Tibial artery (tissue), 4 donors: Measurements from ENCODE around the gene ATP9B.

Experiments used
- DNase-seq, 2 donors: peaks; one replicate each; pipeline ENCODE4 v3.0.0-alpha.2; 2019
- H3K27ac ChIP-seq, 2 donors: fragments of 200-600 bp; sonication (generic) in 1 of 2; 1 replicate in 1 of 2; 2 replicates in 1 of 2; pipeline ENCODE4 v1.5.1; 2018 to 2019; ENCODE audit warnings: mild to moderate bottlenecking in 1 of 2
- H3K27me3 ChIP-seq, 2 donors: fragments of 200-600 bp; sonication (generic) in 1 of 2; one replicate each; pipeline versions ENCODE4 v1.5.1 to v1.6.0; 2016 to 2019
- H3K36me3 ChIP-seq, 3 donors: fragments of 200-600 bp; sonication (generic) in 2 of 3; one replicate each; pipeline ENCODE4 v1.5.1; 2016 to 2019; ENCODE audit warnings: mild to moderate bottlenecking in 2 of 3
- H3K4me1 ChIP-seq, 4 donors: fragments of 200-600 bp; sonication (generic) in 2 of 4; 1 replicate in 3 of 4; 2 replicates in 1 of 4; pipeline ENCODE4 v1.5.1; 2016 to 2019
- H3K4me3 ChIP-seq, 2 donors: fragments of 200-600 bp; sonication (generic) in 1 of 2; 1 replicate in 1 of 2; 2 replicates in 1 of 2; pipeline ENCODE4 v1.5.1; 2018 to 2019; ENCODE audit warnings: mild to moderate bottlenecking in 2 of 2
- H3K9me3 ChIP-seq, 3 donors: fragments of 200-600 bp; sonication (generic) in 1 of 3; one replicate each; pipeline ENCODE4 v1.5.1; 2016 to 2019
- intact Hi-C: fragments of 100-400 bp; cut with DNase I; formaldehyde crosslinking; loops from one replicate; pipeline ENCODE4 v1.15.0; 2023; ENCODE audit warnings: low total_unique reads
- TF ChIP-seq, protein P1 (sequence below), 2 experiments: fragments of 200-600 bp in 1 of 2; fragments of 450-650 bp in 1 of 2; IDR thresholded peaks; one replicate each; pipeline ENCODE4 v1.5.1; 2017 to 2019; ENCODE audit warnings: antibody characterized with exemption in 2 of 2, mild to moderate bottlenecking in 1 of 2, moderate library complexity in 1 of 2

The ATP9B gene

DNA sequence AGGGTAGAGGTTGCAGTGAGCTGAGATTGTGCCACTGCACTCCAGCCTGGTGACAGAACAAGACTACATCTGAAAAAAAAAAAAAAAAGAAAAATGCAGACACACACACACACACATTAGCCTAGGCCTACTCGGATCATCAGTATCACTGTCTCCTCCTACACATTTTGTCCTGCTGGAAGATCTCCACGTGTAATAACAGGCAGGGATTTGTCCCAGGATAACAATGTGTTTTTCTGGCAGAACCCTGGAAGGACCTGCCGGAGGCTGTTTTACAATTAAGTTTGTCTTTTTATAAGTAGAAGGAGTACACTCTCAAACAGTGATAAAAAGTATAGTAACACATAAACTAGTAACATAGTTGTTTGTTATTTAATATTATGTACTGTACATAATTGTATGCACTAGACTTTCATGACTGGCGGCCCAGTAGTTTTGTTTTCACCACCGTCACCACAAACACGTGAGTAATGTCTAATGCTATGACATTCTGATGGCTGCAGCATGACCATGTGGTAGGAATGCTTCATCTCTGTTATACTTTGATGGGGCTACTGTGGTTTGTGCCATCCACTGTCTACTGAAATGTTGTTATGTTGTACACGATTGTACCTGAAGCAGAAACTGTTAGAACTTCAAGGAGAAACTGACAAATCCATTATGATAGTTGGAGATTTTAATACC lies 130.6 kb downstream of the ATP9B start:
- Histone ChIP-seq H3K4me3 (no peak overlapping the region), H3K27me3 (no peaks in the 10 kb centered on the region), H3K4me1 (no peaks in the 10 kb centered on the region), H3K9me3 (no peaks in the 10 kb centered on the region), H3K36me3 (peaks cover 6 to 14% (median 7%) of the 10 kb centered on the region in 3 donors), H3K27ac (no peak overlapping the region)
- TF ChIP-seq, protein P1, sequence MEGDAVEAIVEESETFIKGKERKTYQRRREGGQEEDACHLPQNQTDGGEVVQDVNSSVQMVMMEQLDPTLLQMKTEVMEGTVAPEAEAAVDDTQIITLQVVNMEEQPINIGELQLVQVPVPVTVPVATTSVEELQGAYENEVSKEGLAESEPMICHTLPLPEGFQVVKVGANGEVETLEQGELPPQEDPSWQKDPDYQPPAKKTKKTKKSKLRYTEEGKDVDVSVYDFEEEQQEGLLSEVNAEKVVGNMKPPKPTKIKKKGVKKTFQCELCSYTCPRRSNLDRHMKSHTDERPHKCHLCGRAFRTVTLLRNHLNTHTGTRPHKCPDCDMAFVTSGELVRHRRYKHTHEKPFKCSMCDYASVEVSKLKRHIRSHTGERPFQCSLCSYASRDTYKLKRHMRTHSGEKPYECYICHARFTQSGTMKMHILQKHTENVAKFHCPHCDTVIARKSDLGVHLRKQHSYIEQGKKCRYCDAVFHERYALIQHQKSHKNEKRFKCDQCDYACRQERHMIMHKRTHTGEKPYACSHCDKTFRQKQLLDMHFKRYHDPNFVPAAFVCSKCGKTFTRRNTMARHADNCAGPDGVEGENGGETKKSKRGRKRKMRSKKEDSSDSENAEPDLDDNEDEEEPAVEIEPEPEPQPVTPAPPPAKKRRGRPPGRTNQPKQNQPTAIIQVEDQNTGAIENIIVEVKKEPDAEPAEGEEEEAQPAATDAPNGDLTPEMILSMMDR (IDR thresholded peaks at IDR 0.05) = no peak
- DNase-seq = no peak
- intact Hi-C loops = no loop called here

DNA sequence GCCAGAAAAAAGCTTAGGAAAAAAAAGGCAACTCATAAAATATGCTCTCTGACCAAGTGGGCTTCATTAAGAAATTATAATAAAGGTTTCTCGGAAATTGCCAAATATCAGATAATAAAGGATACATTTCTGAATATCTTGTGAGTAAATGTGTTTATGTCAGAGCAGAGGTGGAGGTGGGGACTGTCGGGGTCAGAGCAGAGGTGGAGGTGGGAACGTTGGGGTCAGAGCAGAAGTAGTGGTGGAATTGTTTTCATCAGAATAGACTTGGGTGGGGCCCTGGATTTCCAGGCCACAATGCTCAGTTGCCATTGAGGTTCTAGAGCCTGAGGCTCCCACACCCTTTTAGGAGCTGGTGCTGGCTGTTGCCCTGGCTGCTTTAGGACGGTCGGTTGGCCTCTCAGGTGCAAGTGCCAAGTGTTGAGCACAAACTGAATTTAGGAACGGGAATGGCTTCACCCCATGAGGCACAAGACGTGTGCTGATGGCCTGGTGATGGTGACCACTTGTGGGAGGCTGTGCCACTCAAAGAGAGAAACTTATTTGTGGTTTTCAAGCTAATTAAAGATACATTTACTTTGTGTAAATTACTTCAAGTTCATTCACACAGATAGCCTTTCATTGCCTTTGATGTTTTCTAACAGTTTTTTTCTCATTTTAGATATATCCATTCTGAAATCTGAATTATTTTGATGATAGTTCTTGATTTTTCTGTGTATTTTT lies 131.5 kb downstream of the ATP9B start:
- intact Hi-C loops = no loop called here
- DNase-seq = peak in 1 of 2 donors; percentile 63
- no peaks in the 10 kb centered on the region for H3K4me1 ChIP-seq

DNA sequence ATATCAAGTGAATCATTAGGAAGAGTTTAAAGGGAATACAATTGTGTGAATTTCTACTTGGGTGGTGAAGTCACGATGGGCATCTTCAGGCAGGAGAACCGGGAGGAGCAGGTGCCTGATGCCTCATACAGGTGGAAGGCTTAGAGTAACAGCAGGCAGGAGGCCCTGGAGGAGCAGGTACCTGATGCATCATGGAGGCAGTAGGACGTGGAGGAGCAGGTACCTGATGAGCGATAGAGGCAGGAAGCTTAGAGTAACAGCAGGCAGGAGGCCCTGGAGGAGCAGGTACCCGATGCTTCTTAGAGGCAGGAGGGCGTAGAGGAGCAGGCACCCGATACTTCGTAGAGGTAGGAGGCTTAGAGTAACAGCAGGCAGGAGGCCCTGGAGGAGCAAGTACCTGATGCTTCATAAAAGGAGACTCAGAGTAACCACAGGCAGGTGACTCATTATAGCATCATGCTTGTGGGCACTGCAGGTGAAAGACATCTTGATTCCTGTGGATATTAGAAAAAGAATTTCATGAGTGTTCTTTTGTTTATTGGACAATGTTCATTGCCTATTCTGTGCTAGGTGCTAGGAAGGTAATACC lies 133.9 kb downstream of the ATP9B start:
- TF ChIP-seq, protein P1 (IDR thresholded peaks at IDR 0.05) = no peak
- H3K27me3 ChIP-seq = no peaks in the 10 kb centered on the region
- peaks cover 8 to 15% (median 14%) of the 10 kb centered on the region in 3 donors for H3K36me3 ChIP-seq
- no peak overlapping the region for H3K27ac ChIP-seq
- H3K4me3 ChIP-seq = no peak overlapping the region
- intact Hi-C loops = no loop called here
- no peak for DNase-seq
- no peaks in the 10 kb centered on the region for H3K4me1 ChIP-seq
- H3K9me3 ChIP-seq = no peaks in the 10 kb centered on the region

More for the DNA sequence above, 131.5 kb downstream of the ATP9B start:
- H3K9me3 ChIP-seq = no peaks in the 10 kb centered on the region
- no peaks in the 10 kb centered on the region for H3K27me3 ChIP-seq
- peaks cover 0 to 8% (median 6%) of the 10 kb centered on the region in 3 donors for H3K36me3 ChIP-seq
- no peak overlapping the region for H3K27ac ChIP-seq
- TF ChIP-seq, protein P1 (IDR thresholded peaks at IDR 0.05) = no peak
- no peak overlapping the region for H3K4me3 ChIP-seq

DNA sequence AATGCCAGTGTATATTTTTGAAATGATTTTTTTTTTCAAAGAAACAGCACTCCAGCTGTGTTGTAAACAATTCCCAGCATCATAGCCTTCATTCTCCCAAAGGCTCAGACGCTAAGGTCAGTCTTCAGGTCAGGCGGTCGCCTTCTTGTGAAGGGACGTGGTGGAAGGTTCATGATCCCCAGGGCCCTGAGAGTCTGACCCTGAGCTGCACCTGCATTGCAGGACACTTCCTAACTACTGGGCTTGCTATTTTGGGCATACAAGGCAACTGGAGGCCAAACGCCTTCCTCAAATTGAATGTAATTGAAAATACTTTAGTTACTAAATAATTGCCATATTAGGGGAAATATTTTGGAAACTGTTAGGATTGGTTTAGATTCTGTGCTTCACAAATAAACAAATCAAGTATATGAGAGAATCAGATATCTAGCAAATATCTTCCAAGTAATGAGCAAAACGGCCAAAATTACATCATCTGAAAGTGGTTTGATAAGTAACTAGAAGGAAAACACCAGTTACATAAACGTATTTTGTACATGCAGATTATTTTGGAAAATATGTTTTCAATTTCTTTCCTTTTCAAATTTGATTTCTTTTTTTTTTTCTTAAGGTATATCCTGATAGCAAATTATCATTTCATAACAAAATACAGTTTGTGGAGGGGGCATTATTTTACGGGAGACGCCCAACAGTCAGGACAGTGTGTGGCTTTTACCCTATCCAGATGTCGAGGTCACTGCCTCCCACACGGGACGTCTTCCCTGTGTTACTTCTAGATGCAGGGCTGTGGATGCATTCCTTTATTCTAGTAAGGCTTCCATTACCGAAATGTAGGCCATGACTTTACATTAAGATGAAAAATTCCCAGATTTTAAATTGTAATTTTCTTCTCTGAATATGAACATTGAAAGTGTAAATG lies 136.0 kb downstream of the ATP9B start:
- intact Hi-C loops = no loop called here
- DNase-seq = no peak
- Histone ChIP-seq H3K9me3 (no peaks in the 10 kb centered on the region), H3K27me3 (no peaks in the 10 kb centered on the region), H3K36me3 (peaks cover 8 to 28% (median 17%) of the 10 kb centered on the region in 3 donors), H3K4me3 (no peak overlapping the region), H3K27ac (no peak overlapping the region), H3K4me1 (no peaks in the 10 kb centered on the region)
- TF ChIP-seq, protein P1 (IDR thresholded peaks at IDR 0.05) = no peak

DNA sequence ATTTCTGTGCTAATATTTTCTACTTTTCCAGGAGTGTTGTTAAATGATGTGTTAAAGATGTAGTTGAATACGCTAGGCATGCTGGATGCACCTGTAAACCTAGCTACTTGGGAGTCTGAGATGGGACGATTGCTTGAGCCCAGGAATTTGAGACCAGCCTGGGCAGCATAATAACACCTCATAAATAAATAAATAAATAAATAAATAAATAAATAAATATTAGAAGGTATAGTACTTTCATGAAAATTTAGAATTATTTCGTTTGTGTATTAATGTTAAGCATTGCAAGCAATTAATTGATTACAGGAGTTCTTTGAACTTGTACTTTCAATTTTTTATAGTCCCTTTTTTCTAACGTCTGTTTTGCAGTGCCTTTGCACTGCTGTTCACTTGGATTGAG lies 137.2 kb downstream of the ATP9B start:
- Histone ChIP-seq H3K4me3 (no peak overlapping the region), H3K36me3 (peaks cover 8 to 32% (median 17%) of the 10 kb centered on the region in 3 donors), H3K4me1 (no peaks in the 10 kb centered on the region), H3K27ac (no peak overlapping the region), H3K9me3 (no peaks in the 10 kb centered on the region), H3K27me3 (no peaks in the 10 kb centered on the region)
- TF ChIP-seq, protein P1 (IDR thresholded peaks at IDR 0.05) = no peak
- DNase-seq = no peak
- intact Hi-C loops = no loop called here
